Left kidney (tissue), 2 donors: ENCODE data around the gene UBE2J1. TPM values are rescaled to one million over a fixed set of nuclear protein-coding genes. Genes with fewer than 3 reads are reported as not detected.
A peak's percentile ranks its signal among the peaks of the same experiment; 100 is the strongest.
"Not testable (repeated sequence)": the region's sequence is repeated elsewhere in the genome, so short reads cannot be mapped to it uniquely, and the experiment has no call there.

Experiments used
- DNase-seq: peaks from one replicate; pipeline ENCODE4 v3.0.0-alpha.2; 2013
- polyA plus RNA-seq: library from polyadenylated mRNA; unstranded; fragments of 120-200 nt; gene quantifications from one replicate; pipeline ENCODE4 v1.2.1, GENCODE V29; 2013; ENCODE audit not compliant: insufficient read length

UBE2J1 gene
- polyA plus RNA-seq, 1 donor, result 59.3 TPM

DNA sequence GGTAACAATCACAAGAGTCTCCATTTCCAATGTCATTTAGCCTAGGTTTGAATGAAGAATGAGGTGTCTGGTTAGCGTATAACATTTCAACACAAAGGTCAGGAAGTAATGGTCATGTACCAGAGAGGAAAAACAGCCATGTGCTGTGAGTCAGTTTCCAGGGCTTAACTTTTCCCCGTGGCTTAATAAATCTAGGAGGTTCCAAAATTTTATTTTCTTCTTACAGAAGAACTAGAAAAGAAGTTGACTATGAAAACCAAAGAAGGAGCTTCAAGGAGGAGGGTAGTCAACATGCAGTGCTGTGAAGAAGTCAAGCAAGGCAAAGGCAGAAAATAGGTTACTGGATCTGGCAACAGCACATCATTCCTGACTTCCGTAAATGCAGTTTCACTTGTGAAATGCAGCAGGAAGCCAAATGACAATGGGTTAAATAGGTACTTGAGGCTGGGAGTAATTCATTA, 29.0 kb downstream of the UBE2J1 start:
- DNase-seq, result no peak

GRCh38 chr6:89321131-89321970, 31.2 kb downstream of the UBE2J1 start:
- no peak for DNase-seq

GRCh38 chr6:89320012-89320559, 32.4 kb downstream of the UBE2J1 start:
- DNase-seq, result no peak

DNA sequence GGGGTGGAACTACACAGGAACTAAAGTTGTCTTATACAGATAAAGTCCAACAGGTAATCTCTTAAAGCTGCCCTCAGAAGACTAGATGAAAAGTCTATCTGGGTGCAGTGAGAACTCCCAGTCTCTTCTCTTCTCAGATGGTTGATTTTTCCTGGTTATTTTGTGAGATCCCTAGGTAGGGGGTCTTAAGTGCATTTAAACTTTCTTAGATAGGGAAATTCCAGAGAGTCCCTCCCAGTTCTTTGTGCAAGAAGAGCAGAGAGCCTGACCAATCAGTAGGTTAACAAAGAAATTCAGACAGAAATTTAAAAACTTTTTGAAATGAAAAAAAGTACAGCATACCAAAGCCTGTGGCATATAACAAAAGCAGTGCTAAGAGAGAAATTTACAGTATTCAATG, 35.5 kb downstream of the UBE2J1 start:
- no peak for DNase-seq

DNA sequence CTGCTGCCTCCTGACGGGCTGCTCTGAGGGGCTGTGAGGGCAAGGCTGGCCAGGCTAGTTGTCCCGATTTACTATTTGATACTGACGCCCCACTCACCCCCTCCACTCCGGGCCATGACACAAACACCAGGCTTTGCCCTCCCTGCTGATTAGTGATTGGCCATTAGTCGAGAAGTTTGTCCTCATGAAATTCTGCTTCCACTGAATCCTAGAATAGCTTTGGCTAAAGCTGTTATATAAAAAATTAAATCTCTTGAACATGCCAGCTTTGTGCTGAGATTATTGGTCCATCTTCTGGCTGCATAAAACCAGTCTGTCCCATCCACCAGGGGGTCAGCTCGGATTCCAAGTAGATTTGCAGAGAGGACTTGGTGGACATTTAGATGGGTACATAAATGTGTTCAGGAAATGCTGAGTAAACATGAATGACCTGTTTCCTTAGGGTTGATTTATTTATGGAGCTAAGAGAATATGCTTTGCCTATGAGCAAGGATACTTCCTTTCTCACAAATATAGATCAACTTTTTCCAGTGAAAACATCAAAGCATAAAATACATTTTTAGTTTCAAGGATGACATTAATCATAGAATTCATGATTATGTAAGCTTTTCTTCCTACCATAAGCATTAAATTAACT, 37.2 kb downstream of the UBE2J1 start, which contains the start of gene GABRR2:
GABRR2 (minus strand) TSS at position 51 of the 637 bp plus-strand sequence. CDS start 134 bp downstream, outside the sequence.
- no peak for DNase-seq

DNA sequence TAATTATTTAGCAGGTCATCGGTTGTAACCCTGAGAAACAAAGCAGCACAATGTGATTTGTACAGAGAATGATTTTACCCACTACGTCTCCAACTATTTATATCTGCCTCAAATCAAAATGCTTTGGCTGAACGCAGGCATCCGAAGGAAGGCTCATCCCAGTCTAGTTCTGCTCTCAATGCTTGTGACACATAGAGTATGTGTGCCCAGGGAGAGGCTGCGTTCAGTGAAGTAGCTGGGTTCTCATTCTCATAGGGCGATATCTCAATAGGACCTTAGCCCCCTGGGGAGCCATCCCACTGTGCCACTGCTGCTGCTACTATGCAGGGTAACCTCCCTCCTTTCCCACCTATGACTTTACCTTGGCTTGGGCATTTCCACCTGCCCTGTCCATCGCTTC, 37.8 kb downstream of the UBE2J1 start:
- DNase-seq, result no peak

DNA sequence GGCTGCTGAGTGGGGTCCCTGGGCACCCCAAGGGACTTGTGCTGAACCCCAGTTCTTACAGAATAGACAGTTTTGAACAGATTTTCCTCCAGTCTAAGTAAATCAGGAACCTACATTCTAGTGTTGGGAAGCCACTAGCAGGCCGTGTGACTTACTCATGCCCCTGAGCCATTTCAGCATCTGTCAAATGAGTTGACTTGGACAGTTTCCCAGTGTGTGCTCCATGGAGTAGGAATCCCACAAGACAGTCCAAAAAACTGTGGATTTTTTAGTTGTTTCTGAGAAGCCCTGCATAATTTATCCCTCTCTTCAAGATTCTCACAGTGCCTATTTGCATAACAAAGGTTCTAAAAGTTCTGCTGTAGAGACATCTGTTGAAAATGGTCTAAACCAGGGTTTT, 39.5 kb downstream of the UBE2J1 start:
- no peak for DNase-seq

GRCh38 chr6:89311853-89312531, 40.5 kb downstream of the UBE2J1 start:
- DNase-seq, result peak; percentile 62

DNA sequence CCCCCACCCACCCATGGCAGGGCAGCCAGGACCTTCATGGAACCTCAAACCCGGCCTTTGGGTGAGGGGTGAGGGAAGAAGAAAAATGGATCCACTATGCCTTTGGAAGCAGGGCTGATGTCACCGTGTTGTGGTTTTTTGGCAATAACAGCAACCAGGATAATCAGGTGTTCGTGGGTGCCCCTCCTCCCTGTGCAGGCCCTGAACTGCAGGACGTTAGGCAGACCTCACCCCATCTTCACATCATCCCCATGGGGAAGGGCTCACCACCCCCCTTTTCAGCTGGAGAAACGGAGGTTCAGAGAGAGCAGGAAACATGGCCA, 41.0 kb downstream of the UBE2J1 start:
- no peak for DNase-seq

- DNase-seq, result no peak
Observed at GRCh38 chr6:89310929-89311328, 41.6 kb downstream of the UBE2J1 start.

DNA sequence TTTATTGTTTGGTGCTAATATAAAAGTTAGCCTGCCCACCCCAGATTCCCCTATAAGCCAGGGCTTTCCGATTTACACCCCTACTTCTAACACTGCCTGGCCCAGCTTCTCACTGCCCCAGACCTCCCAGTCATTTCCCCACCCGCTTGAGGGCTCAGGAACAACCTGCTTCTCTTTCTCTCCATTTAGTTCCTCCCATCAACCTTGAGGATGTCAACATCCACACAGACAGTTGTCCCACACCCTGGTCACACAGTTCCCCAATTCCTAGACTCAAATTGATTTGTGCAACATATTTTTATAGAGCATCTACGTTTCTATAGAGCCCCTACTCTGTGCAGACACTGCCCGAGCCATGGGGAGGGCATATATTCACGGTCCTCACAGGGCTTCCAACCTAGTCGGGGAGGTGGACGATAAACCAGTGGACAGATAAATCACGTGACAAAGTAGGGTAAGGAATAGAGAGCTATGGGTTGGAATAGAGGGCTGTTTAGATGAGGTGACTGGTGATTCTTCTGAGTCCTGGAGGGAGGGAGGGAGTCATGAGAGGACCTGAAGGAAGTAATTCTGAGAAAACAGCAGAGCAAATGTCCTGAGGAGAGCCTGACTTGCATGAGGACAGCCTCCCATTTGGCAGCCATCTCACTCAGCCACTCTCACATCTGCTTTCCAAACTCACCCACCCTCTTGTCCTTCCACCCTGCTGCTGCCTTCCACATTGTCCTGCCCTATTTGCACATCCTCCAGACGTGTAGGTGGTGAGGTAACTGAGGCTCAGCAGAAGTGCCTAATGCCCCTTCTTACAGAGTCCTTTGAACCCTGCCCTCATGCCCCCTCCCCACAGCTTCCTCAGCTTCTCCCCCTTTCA, 43.8 kb downstream of the UBE2J1 start:
- no peak for DNase-seq

- not testable (repeated sequence) for DNase-seq
Observed at GRCh38 chr6:89304517-89304916, 48.0 kb downstream of the UBE2J1 start.

GRCh38 chr6:89302936-89303335, 49.6 kb downstream of the UBE2J1 start:
- no peak for DNase-seq

DNA sequence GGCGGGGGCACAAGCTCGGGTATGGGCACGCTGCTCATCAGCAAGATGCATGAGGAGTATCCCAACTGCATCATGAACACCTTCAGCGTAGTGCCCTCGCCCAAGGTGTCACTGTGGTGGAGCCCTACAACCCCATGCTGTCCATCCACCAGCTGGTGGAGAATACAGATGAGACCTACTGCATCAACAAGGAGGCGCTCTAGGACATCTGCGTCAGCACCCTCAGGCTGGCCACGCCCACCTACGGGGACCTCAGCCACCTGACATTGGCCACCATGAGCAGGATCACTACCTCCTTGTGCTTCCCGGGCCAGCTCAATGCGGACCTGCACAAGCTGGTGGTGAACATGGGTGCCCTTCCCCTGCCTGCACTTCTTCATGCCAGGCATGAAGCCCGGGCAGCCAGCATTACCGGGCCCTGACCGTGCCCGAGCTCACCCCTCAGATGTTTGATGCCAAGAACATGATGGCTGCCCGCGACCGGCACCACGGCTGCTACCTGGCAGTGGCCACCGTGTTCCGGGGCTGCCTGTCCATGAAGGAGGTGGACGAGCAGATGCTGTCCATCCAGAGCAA, 50.2 kb downstream of the UBE2J1 start:
- DNase-seq, result no peak

DNA sequence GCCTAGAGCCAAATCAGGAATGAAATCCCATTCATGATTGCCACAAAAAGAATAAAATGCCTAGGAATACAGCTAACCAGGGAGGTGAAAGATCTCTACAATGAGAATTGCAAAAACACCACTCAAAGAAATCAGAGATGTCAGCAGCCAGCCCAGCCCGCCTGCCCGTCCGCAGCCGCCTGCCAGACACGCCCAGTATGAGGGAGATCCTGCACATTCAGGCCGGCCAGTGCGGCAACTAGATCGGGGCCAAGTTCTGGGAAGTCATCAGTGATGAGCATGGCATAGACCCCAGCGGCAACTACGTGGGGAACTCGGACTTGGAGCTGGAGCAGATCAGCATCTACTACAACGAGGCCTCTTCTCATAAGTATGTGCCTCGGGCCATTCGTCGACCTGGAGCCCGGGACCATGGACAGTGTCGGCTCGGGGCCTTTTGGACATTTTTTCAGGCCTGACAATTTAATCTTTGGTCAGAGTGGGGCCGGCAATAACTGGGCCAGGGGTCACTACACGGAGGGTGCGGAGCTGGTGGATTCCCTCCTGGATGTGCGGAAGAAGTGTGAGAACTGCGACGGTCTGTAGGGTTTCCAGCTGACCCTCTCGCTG, 50.8 kb downstream of the UBE2J1 start:
- DNase-seq, result no peak

GRCh38 chr6:89299466-89299850, 53.1 kb downstream of the UBE2J1 start:
- no peak for DNase-seq

DNA sequence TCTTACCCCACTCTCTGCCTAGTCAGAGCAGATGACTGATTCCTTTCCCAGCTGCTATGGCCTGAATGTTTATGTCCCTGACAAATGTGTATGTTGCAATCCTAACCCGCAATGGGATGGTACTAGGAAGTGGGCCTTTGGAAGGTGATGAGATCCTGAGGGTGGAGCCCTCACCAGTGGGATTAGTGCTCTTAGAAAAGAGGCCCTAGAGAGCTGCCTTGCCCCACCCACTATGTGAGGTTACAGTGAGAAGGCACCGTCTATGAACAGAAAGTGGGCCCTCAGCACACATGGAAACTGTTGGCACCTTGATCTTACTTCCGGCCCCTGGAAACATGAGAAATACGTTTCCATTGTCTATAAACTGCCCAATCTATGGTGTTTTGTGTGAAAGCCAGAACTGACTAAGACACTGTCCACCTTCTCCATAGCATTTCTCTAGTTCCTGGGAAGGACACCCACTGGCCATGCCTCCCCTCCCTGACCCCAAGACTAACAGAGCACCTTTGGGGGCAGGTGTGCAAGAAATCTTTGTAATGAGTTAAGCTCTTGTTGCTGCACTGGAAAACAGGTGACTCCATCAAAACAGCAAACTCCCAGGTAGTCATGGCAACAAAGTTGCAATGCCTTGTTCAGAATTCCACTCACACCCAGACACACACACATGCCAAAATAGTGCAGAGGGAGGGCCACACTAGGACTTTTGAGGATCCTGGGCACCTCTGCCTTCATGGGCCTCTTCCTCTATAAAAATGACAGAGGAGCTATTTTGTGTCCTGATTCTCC, 53.6 kb downstream of the UBE2J1 start:
- no peak for DNase-seq

DNA sequence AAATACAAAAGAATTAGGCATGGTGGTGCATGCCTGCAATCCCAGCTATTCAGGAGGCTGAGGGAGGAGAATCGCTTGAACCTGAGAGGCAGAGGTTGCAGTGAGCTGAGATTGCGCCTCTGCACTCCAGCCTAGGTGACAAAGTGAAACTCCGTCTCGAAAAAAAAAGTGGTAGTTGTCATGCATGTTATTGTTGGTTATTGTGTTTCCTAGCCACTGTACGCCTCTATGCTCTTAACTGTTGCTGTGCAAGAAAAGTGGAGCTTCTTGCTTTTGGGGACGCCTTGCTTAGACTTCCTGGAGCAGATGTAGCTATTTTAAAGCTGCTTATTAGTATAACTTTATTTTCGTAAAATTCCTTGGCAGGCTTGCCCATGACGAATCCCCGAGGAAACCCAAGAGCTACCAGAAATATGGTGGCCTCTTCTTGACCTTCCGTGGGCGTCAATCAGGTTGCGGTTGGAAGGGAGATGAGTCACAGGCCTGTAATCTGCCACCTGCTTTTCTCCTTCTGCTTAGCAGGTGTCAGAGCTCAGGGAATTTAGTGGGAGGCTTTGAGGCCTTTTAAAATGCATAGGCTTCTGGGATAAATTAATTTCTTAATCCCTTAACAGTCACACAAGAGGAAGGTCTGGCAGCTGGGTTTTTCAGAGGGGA, 54.7 kb downstream of the UBE2J1 start:
- no peak for DNase-seq

DNA sequence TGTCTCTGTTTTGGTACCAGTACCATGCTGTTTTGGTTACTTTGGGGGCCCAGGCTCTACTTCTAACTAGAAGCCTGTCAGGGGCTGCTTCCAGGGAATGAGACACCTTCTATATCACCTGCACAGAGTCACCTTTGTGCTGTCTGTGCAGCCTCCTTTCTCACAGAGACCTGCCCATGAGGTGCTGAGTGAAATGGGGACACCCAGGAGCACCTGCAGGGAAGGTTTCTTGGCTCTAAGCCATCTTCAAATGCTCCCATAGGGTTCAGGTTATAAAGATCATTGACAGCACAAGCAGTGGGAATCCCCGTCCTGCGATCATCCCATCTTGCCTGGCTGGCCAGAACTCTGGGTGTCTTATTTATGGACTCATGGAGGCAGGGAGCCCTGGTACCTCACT, 56.5 kb downstream of the UBE2J1 start:
- no peak for DNase-seq

GRCh38 chr6:89295116-89295515, 57.4 kb downstream of the UBE2J1 start:
- DNase-seq, result not testable (repeated sequence)
